Hematopoietic multipotent progenitor cell (in vitro differentiated cells): ENCODE results near the gene MEIS1. TPM values are rescaled to one million over a fixed set of nuclear protein-coding genes. Genes with fewer than 3 reads are reported as not detected.

Experiments
- DNase-seq, 3 donors: peaks; one replicate each; pipeline ENCODE4 v3.0.0-alpha.2; 2011 to 2015; ENCODE audit warnings: low read depth in 2 of 3, low spot score in 2 of 3
- total RNA-seq: library from RNA; depleted of rRNA; stranded (reverse); fragments of >200 nt; gene quantifications from one replicate; pipeline ENCODE4 v1.2.3, GENCODE V29; 2012

Gene MEIS1
- total RNA-seq, 1 donor, result 96.9 TPM

DNA sequence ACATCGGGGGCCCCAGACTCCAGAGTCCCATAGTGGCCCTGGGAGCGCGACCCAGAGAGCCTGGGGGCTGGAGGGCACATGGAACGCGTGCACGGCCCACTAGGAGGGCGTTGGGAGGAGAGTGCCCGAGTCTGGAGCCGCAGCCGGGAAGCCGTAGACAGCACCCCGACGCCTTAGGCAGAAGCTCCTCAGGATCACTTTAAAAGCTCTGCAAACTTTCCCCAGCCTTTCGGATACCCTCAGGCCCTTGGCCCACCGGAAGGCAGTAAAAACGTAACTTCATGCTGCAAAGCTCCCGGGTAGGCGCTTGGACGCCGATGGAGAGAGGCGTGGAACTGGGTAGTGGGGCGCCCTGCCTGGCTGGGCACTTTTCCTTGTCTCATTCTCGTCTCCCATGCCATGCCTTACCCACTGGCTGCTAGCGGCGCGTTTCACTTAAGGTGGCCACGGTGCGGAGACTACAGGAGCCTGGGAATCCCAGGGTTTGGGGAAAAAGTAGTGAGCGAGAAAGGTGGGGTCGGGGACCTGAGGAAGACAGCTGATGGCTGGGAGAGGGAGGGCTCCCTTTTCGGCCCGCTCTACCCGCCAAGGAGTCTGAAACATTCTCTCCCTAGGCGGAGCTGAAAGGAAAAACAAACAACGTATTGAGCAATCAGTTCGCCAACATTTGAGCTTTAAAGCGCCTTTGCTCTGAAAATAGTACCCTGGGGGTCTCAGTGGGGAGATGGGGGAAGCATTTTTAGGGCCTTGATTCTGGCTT is 141.8 kb downstream of the MEIS1 start:
- no peak for DNase-seq

- DNase-seq, result peak in 2 of 3 donors; percentile 61 to 65
Measured at GRCh38 chr2:66577321-66578053, 142.6 kb downstream of the MEIS1 start.

GRCh38 chr2:66578054-66578686 is 143.2 kb downstream of the MEIS1 start:
- DNase-seq, result peak in 2 of 3 donors; percentile 26 to 39

DNA sequence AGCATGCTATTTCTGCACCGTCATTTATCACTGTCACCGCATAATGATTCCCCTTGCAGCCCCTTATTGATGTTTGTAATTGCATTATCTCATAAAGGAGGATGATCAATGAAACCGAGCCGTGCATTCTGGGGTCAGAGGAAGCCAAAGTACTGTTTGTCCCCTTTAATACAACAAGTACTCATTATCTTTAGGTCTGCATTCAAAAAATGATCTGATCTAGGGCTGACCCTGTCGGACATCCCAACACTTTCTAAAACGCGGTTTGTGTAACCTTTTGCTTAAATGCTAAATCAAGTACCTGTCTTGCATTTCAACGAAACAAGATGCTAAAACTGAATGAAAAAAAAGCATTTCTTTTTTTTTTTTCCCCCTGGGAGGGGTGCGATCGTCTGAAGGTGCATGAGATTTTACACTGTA is 143.8 kb downstream of the MEIS1 start:
- no peak for DNase-seq

- no peak for DNase-seq
Measured at GRCh38 chr2:66579186-66580126, 144.5 kb downstream of the MEIS1 start.

GRCh38 chr2:66580166-66581049 is 145.5 kb downstream of the MEIS1 start:
- no peak for DNase-seq

- DNase-seq, result peak in 2 of 3 donors; percentile 31 to 36
Measured at GRCh38 chr2:66581339-66582103, 146.6 kb downstream of the MEIS1 start.

- DNase-seq, result peak in 1 of 3 donors; percentile 30
Measured at GRCh38 chr2:66582104-66582986, 147.4 kb downstream of the MEIS1 start.

DNA sequence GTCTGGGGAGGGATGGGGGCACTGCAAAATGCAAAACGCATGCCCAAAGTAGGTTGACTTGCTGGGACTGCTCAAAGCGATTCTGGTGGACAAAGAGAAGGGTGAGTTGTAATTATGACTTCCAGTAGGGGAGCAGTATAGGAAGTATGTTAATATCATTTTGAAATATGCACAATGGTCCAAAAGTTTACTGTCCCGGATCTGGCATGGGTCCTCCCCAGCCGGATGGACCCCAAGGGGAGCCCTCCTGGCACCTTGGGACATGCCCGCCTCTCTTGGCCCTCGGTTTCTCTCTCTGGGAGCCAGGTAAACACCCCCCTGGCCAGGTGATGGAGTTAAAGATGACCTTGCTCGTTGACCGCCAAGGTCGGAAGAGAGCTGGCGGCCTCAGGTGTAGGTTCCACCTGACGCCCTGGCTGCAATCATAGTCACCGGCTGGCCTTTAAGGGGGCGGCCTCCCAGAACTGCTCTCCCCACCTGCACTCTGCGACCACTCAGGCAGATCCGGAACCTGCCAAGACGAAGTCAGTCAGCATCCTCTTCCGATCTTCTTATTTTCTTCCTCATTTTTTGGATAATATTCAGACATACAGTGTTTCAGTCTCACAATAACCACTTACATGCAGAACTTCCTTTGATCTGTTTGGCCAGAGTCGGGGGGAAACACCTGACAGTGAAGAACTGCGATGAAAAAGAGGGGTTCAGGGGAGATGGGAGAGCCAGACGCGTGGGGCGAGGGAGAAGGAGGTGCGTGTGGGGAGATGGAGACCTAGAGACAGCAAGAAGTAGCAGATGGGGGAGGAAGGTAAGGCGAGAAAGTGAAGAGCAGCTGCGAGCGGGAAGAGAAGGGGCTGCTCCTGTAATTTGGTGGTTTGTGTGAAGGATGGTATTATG is 148.3 kb downstream of the MEIS1 start:
- DNase-seq, result peak in 2 of 3 donors; percentile 51 to 63

- DNase-seq, result peak in 2 of 3 donors; percentile 31 to 48
Measured at GRCh38 chr2:66583881-66584280, 149.0 kb downstream of the MEIS1 start.

DNA sequence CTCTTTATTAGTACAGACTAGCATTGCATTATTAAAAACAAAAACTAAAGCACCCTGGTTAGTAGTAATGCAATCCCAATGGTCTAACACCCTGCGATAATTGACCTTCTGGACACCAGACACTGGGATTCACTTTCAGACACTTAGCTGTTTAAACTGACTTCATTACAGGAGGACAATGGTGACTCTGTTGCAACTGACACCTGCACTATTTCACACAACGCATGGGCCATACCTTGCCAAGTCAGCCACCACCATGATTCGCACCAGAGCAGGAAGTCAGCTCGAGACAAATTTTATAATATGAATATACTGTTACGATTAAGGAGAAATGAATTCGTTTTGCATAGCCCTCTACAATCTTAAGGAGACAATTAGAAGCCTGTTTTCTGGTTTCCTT is 150.7 kb downstream of the MEIS1 start:
- peak in 2 of 3 donors; percentile 29 to 51 for DNase-seq

GRCh38 chr2:66587216-66587615 is 152.3 kb downstream of the MEIS1 start:
- peak in 2 of 3 donors; percentile 45 to 63 for DNase-seq

DNA sequence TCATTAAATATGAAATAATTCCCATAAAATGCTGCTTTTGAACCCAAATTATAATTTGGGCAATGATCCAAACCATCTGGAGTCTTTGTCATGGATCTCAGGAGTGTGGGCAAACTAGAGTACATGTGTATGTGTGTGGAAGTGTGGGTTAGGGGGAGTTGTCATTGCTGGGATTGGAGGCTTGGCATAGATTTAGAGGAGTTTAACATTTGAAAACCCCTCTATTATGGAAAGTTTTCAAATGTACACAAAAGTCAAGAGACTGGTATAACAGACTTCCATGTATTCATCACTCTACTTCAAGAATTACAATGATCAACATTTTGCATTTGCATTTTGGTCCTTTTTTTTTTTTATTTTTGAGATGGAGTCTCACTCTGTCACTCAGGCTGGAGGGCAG is 159.1 kb downstream of the MEIS1 start:
- DNase-seq, result no peak

DNA sequence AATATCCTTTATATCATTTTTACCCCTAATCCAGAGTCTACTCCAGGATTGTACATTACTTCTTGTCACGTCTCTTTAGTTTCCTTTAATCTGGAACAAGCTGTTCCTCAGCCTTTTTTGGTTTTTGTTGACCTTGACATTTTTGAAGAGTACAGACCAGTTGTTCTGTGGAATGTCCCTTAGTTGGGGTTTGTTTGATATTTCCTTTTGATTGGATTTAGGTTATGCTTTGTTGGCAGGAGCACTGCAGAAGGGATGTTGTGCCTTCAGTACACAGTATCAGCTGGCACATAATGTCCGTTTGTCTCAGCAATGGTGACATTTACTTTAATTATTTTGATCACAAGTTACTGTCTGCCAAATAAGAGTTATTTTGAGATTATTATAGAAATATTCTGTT is 160.6 kb downstream of the MEIS1 start:
- no peak for DNase-seq

DNA sequence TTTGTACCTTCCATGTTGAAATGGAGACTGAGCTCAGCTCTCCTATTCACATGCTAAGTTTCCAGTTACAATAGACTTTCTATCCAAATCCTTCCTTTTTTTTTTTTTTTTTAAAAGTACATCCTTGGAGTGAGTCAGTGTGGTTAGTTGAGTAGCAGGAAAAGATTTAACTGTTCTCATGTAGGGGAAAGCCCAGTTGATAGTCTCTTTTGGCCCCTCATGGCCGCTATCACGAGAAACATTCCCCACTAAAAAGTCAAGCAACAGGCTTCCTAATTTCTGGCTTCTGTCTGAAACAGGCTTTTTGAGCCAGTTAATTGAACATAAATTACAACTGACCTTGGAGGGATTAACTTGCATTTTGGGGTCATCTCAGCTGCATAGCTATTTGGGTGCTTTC is 161.3 kb downstream of the MEIS1 start:
- no peak for DNase-seq

GRCh38 chr2:66601624-66602023 is 166.7 kb downstream of the MEIS1 start:
- no peak for DNase-seq

- no peak for DNase-seq
Measured at GRCh38 chr2:66602341-66602740, 167.4 kb downstream of the MEIS1 start.
